Glutamatergic neuron (in vitro differentiated cells): ENCODE data around the gene PRMT3. TPM values are rescaled to one million over a fixed set of nuclear protein-coding genes. Genes with fewer than 3 reads are reported as not detected.

Experiments used
- DNase-seq: peaks from one replicate; pipeline ENCODE4 v3.0.0; 2022
- H3K27ac Mint-ChIP-seq: one replicate; pipeline ENCODE4 v1.8.0; 2020; ENCODE audit warnings: mild to moderate bottlenecking, mixed read lengths, inconsistent platforms; ENCODE audit not compliant: unreplicated experiment
- H3K27me3 Mint-ChIP-seq: one replicate; pipeline ENCODE4 v1.8.0; 2020; ENCODE audit warnings: mild to moderate bottlenecking, moderate library complexity, mixed read lengths, inconsistent platforms; ENCODE audit not compliant: unreplicated experiment
- H3K36me3 Mint-ChIP-seq: one replicate; pipeline ENCODE4 v1.8.0; 2020; ENCODE audit warnings: mild to moderate bottlenecking, mixed read lengths, inconsistent platforms; ENCODE audit not compliant: unreplicated experiment
- H3K4me1 Mint-ChIP-seq: one replicate; pipeline ENCODE4 v1.8.0; 2020; ENCODE audit warnings: mild to moderate bottlenecking, low read depth, mixed read lengths, inconsistent platforms; ENCODE audit not compliant: unreplicated experiment
- H3K4me3 Mint-ChIP-seq: one replicate; pipeline ENCODE4 v1.8.0; 2020; ENCODE audit warnings: mild to moderate bottlenecking, mixed read lengths, inconsistent platforms; ENCODE audit not compliant: unreplicated experiment
- H3K9me3 Mint-ChIP-seq: one replicate; pipeline ENCODE4 v1.8.0; 2020; ENCODE audit warnings: mild to moderate bottlenecking, moderate library complexity, mixed read lengths, inconsistent platforms; ENCODE audit not compliant: unreplicated experiment
- total RNA-seq: library from RNA; stranded (reverse); fragmentation: NEBNext Ultra II Directional; extraction: Animal tissue kit (Norgen Biotek cat#: 25700); gene quantifications from one replicate; pipeline ENCODE4 v1.2.1, GENCODE V29; 2021; ENCODE audit not compliant: unreplicated experiment
- TF ChIP-seq, protein P1 (sequence below): fragments of 200-600 bp; sonication (generic); IDR thresholded peaks from one replicate; pipeline ENCODE4 v1.5.0; 2021; ENCODE audit not compliant: partially characterized antibody, unreplicated experiment

PRMT3 gene
- total RNA-seq, 1 donor from 2014 or later = 11.2 TPM

DNA sequence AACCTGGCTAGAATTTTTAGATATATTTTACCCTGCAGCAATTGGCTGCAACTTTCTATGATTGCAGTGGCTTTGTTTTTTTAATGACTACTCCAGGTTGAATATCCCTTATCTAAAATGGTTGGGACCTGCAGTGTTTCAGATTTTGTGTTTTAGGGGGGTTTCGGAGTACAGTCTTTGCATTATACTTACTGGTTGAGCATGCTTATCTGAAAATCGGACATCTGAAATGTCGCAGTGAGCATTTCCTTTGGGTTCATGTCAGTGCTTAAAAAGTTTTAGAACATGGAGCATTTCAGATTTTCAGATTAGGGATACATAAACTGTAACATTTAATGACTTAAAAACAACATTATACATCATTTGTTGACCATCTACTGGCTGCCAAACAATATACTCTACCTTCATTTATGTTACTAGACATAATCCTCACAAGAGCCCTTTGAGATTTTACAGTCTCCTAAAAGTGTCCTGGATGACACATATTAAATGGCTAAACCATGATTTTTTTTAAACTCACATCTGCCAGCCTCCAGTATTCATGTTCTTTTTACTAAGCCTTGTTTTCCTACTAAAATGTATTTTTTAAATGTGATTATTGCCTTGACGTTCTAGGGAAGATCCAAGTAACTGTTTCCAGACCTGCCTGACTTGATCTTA is 66.3 kb downstream of the PRMT3 start:
- no peak overlapping the region for H3K27ac Mint-ChIP-seq
- H3K27me3 Mint-ChIP-seq = no peaks in the 10 kb centered on the region
- DNase-seq = no peak
- H3K4me1 Mint-ChIP-seq = no peaks in the 10 kb centered on the region
- TF ChIP-seq, protein P1, sequence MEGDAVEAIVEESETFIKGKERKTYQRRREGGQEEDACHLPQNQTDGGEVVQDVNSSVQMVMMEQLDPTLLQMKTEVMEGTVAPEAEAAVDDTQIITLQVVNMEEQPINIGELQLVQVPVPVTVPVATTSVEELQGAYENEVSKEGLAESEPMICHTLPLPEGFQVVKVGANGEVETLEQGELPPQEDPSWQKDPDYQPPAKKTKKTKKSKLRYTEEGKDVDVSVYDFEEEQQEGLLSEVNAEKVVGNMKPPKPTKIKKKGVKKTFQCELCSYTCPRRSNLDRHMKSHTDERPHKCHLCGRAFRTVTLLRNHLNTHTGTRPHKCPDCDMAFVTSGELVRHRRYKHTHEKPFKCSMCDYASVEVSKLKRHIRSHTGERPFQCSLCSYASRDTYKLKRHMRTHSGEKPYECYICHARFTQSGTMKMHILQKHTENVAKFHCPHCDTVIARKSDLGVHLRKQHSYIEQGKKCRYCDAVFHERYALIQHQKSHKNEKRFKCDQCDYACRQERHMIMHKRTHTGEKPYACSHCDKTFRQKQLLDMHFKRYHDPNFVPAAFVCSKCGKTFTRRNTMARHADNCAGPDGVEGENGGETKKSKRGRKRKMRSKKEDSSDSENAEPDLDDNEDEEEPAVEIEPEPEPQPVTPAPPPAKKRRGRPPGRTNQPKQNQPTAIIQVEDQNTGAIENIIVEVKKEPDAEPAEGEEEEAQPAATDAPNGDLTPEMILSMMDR = no peak
- no peaks in the 10 kb centered on the region for H3K36me3 Mint-ChIP-seq
- no peaks in the 10 kb centered on the region for H3K9me3 Mint-ChIP-seq
- H3K4me3 Mint-ChIP-seq = no peak overlapping the region

DNA sequence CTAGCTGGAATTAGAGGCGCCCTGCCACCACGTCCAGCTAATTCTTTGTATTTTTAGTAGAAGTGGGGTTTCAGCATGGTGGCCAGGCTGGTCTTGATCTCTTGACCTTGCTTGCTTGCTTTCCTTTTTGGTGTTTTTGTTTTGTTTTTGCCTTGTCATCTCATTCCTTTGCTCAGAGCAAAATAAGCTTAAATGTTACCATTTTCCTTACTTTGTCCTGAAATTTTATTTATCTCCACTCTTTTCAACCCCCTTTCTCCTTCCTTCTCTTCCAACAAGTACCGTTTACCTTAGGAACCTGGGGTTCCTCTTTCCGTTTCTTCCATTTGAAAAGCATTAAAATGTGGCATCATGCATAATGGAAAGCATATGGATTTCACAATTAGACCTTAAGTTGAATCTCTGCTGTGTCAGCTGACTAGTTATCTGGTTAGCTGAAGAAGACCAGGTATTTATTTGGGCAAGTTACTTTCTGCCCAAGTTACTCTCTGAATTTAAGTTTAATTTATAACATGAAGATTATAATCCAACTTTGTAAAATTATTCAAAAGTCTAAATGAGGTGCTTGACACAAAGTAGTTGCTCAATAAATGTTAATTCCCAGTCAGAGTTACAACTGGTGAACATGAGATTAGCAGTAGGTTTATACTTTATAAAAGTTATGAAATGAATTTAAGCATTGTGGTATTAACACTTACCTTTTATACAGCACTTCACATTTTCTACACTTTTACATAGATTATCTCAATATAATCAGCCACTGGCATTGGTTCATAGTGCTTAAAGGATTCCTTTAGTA is 69.7 kb downstream of the PRMT3 start:
- Mint-ChIP-seq H3K36me3 (no peaks in the 10 kb centered on the region), H3K4me3 (no peak overlapping the region), H3K27me3 (no peaks in the 10 kb centered on the region), H3K27ac (no peak overlapping the region), H3K9me3 (no peaks in the 10 kb centered on the region), H3K4me1 (no peaks in the 10 kb centered on the region)
- TF ChIP-seq, protein P1 = no peak
- DNase-seq = no peak

DNA sequence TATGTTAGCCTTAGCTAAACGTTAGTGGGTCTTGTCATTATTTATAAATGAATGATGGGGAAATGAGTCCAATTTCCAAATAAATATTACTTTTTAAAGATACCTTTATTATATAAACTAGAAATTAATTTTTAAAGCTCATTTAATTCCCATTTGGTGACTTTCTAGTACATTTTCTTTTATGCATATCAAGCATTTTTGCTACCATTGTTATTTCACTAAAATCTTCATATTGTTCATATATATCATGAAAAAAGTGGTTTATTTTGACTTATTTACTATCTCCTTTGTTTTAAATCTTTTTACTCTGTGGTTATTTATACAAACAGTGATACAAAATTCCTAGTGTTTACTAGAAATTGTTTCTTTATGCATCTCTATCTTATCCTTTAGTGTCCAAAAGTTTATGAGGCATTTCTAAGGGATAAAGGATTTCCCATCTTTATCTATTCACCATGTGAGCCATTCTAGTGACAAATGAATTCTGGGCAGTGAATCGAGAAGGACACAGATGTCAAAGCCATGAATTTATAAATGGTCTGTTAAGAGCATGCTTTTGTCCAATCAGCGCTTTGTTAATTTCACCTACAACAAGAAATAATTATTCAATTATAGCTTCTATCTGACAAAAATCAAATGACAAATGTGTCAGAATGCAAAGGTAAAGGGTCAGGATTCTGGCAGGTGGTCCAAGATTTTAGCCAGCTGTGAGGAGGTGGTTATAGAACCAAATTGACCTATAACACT is 70.6 kb downstream of the PRMT3 start:
- Mint-ChIP-seq H3K36me3 (no peaks in the 10 kb centered on the region), H3K27ac (no peak overlapping the region), H3K4me3 (no peak overlapping the region), H3K4me1 (no peaks in the 10 kb centered on the region), H3K27me3 (no peaks in the 10 kb centered on the region), H3K9me3 (no peaks in the 10 kb centered on the region)
- DNase-seq = no peak
- TF ChIP-seq, protein P1 = no peak

DNA sequence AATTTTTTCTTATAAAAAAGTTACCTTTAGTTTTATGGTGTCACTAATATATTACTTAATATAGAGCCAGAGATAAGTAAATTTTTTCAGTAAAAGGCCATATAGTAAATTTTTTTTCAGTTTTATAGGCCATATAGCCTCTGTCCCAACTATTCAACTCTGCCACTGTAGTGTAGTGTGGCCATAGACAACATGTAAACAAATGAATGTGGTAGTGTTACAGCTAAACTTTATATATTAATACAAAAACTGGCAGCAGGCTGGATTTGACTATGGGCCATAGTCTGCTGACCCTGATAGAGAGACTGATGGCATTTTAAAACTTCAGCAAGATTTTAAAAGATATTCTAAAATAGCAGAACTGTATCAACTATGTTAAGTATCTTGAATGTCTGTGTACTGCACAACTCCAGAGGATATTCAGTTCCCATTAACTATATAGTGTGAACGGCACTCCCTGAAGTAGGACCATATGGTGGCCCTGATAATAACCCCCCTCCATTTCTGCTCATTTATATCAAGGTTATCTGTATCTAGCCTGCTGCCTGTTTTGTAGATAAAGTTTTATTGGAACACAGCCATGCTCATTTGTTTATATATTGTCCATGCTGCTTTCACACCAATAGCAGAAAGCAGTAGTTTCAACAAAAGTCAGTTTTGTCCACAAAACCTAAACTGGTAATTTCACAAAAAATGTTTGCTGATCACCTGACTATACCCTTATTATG is 71.6 kb downstream of the PRMT3 start:
- Mint-ChIP-seq H3K27ac (no peak overlapping the region), H3K36me3 (no peaks in the 10 kb centered on the region), H3K27me3 (no peaks in the 10 kb centered on the region), H3K9me3 (no peaks in the 10 kb centered on the region), H3K4me3 (no peak overlapping the region), H3K4me1 (no peaks in the 10 kb centered on the region)
- no peak for DNase-seq
- TF ChIP-seq, protein P1 = no peak
